ENCODE measurements around the gene SCARB1. TPM values are rescaled to one million over a fixed set of nuclear protein-coding genes. Genes with fewer than 3 reads are reported as not detected.

The SCARB1 gene
- total RNA-seq, 1 donor from 2014 or later, result 21.5 TPM

DNA sequence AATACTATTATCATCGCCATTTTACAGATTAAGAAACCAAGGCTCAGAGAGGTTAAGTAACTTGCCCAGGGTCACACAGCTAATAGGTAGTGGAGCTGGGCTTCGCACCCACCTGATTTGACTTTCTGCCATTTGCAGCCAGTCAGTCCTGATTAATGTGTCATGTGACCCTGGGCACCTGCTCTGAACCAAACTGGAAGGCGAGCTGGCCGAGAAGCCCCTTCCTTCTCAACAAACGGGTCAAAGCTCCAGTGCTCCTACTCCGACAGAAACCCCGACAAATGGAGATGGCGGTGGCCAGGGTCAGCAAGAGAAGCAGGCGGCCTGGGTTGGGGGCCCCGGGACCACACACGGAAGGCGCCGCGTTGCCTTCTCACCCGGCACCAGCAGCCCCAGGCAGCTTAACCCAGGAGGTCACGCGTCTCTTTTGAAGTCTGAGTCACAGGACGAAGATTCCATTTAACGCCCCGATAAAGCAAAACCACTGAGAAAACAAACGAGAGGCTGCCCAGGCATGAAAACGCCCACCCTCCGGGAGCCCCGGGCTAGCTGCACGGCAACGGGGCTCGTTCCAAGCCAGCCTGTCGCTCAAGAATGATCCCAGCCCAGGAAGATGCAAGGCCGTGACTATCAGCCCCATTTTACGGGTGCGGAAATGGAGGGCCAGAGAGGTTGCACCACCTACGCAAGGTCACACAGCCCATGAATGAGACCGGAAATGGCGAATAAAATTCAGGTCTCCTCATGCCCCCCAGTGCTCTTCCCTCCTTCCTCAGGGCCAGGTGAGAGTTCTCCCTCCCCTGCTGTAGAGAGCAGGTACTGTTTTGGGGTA lies 124.8 kb downstream of the SCARB1 start:
- H3K27ac Mint-ChIP-seq, result peak overlapping the region; percentile 80
- H3K27me3 Mint-ChIP-seq, result peaks cover 3% of the 10 kb centered on the region
- no peak for DNase-seq (ENCODE audit: low spot score, unreplicated experiment)
- H3K9me3 Mint-ChIP-seq (ENCODE audit: low read depth), result no peaks in the 10 kb centered on the region
- H3K4me1 Mint-ChIP-seq (ENCODE audit: low read depth), result peaks cover 12% of the 10 kb centered on the region
- no peak overlapping the region for H3K4me3 Mint-ChIP-seq (ENCODE audit: low read depth)
- no peak for TF ChIP-seq CTCF (IDR thresholded peaks at IDR 0.05; ENCODE audit: unreplicated experiment)
- H3K36me3 Mint-ChIP-seq (ENCODE audit: insufficient read depth), result no peaks in the 10 kb centered on the region

DNA sequence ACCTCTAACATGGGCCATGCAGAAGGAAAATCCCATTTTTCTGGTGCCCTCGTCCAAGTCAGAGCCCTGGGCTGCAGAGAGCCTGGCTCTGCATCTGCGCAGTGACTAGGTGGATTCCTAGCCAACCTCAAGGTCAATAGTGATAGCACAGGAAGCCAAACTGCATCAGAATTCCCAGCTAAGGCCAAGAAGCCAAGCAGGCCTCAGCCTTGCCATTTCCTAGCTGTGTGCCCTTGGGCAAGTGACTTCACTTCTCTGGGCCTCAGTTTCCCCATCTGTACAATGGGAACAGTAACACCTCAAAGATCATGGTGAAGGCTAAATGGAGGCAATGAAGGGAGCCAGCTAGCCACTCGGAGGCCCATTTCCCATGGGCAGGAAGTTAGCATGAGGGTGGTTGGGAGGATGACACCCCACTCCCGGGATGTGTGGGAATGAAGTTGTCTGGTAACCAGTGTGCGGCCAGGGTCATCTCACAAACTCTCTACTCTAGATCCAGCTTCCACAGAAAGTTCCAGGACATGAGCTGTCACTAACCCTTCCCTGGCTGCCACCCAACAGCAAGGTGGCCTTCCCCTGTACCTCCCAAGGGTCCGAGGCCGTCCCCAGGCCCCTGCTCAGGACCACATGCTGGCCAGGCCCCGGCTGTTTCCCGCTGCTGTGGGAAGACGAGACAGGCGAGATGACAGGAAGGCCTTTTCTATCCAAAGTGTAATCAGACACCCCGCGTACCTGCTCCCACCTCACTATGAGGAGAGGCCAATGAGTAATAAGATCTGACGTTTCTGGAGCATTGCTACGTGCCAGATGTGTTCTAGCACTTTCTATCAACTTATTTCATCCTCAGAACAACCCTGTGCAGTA lies 125.7 kb downstream of the SCARB1 start:
- H3K4me1 Mint-ChIP-seq (ENCODE audit: low read depth), result peaks cover 10% of the 10 kb centered on the region
- H3K4me3 Mint-ChIP-seq (ENCODE audit: low read depth), result no peak overlapping the region

DNA sequence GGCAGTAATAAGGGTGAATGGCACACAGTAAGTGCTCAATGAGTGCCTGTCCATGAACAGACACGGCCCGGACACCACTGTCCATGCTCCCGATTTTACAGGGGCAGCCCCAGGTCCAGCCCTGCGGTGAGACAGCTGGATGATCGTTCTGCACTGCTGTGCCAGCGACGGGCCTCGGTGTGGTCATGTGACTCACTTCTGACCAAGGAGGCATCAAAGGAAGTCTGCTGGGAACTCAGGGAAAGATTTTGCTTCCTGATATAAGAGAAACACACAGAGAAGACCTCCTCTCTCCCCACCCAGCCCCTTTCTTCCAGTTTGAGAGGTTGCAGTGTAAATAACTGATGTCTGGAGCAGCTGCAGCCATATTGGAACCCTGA lies 126.6 kb downstream of the SCARB1 start:
- Mint-ChIP-seq H3K4me3 (ENCODE audit: low read depth) (no peak overlapping the region), H3K27me3 (peaks cover 7% of the 10 kb centered on the region), H3K27ac (no peak overlapping the region), H3K9me3 (ENCODE audit: low read depth) (no peaks in the 10 kb centered on the region), H3K36me3 (ENCODE audit: insufficient read depth) (no peaks in the 10 kb centered on the region), H3K4me1 (ENCODE audit: low read depth) (peaks cover 15% of the 10 kb centered on the region)
- no peak for DNase-seq (ENCODE audit: low spot score, unreplicated experiment)
- no peak for TF ChIP-seq CTCF (IDR thresholded peaks at IDR 0.05; ENCODE audit: unreplicated experiment)

More for the DNA sequence above, 125.7 kb downstream of the SCARB1 start:
- Mint-ChIP-seq H3K36me3 (ENCODE audit: insufficient read depth) (no peaks in the 10 kb centered on the region), H3K27me3 (peaks cover 3% of the 10 kb centered on the region), H3K27ac (peak overlapping the region; percentile 80), H3K9me3 (ENCODE audit: low read depth) (no peaks in the 10 kb centered on the region)
- DNase-seq (ENCODE audit: low spot score, unreplicated experiment), result no peak
- TF ChIP-seq CTCF (IDR thresholded peaks at IDR 0.05; ENCODE audit: unreplicated experiment), result no peak

- TF ChIP-seq CTCF (IDR thresholded peaks at IDR 0.05; ENCODE audit: unreplicated experiment), result no peak
- H3K36me3 Mint-ChIP-seq (ENCODE audit: insufficient read depth), result no peaks in the 10 kb centered on the region
- H3K9me3 Mint-ChIP-seq (ENCODE audit: low read depth), result no peaks in the 10 kb centered on the region
- peaks cover 7% of the 10 kb centered on the region for H3K27me3 Mint-ChIP-seq
- no peak for DNase-seq (ENCODE audit: low spot score, unreplicated experiment)
- no peak overlapping the region for H3K4me3 Mint-ChIP-seq (ENCODE audit: low read depth)
- H3K27ac Mint-ChIP-seq, result no peak overlapping the region
- H3K4me1 Mint-ChIP-seq (ENCODE audit: low read depth), result peaks cover 16% of the 10 kb centered on the region
These were observed 127.3 kb downstream of the SCARB1 start for GRCh38 chr12:124736115-124737039.

All from progenitor cell of endocrine pancreas (in vitro differentiated cells).